ENCODE data around the gene CPSF7. TPM values are rescaled to one million over a fixed set of nuclear protein-coding genes. Genes with fewer than 3 reads are reported as not detected.
A peak's percentile ranks its signal among the peaks of the same experiment; 100 is the strongest.
"Not testable (repeated sequence)": the region's sequence is repeated elsewhere in the genome, so short reads cannot be mapped to it uniquely, and the experiment has no call there.

The CPSF7 gene
- total RNA-seq, 6 experiments from 2014 or later = 56.9 to 72.4 (median 64.8) TPM

DNA sequence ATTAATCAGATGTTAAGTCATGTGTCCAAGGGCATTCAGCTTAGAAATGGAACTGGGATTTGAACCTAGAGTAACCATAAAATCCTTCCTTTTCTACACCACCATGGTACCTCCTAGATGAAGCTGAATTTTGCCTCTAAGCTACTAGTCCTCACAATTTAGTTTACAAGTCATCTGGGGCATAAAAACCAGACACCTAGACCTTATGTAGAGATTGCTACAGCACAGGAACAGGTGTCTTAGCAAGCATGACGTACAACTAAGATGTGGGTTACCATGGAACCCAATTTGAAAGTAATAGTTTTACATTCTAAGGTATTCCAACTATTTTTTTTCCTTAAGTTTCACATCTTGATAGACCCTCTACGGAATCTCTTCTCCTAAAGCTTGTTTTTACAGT is 28.2 kb downstream of the CPSF7 start:
- Mint-ChIP-seq H3K9me3 (no peaks in the 10 kb centered on the region), H3K27ac (no peak overlapping the region), H3K27me3 (ENCODE audit: insufficient read depth) (no peaks in the 10 kb centered on the region; the same call in 1 of the 2 replicates), H3K36me3 (ENCODE audit: low read depth) (peaks cover 16% of the 10 kb centered on the region), H3K4me1 (ENCODE audit: low read depth) (no peaks in the 10 kb centered on the region), H3K4me3 (no peak overlapping the region)
- TF ChIP-seq, protein P1, sequence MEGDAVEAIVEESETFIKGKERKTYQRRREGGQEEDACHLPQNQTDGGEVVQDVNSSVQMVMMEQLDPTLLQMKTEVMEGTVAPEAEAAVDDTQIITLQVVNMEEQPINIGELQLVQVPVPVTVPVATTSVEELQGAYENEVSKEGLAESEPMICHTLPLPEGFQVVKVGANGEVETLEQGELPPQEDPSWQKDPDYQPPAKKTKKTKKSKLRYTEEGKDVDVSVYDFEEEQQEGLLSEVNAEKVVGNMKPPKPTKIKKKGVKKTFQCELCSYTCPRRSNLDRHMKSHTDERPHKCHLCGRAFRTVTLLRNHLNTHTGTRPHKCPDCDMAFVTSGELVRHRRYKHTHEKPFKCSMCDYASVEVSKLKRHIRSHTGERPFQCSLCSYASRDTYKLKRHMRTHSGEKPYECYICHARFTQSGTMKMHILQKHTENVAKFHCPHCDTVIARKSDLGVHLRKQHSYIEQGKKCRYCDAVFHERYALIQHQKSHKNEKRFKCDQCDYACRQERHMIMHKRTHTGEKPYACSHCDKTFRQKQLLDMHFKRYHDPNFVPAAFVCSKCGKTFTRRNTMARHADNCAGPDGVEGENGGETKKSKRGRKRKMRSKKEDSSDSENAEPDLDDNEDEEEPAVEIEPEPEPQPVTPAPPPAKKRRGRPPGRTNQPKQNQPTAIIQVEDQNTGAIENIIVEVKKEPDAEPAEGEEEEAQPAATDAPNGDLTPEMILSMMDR (IDR thresholded peaks at IDR 0.05) = no peak
- no peak for DNase-seq

DNA sequence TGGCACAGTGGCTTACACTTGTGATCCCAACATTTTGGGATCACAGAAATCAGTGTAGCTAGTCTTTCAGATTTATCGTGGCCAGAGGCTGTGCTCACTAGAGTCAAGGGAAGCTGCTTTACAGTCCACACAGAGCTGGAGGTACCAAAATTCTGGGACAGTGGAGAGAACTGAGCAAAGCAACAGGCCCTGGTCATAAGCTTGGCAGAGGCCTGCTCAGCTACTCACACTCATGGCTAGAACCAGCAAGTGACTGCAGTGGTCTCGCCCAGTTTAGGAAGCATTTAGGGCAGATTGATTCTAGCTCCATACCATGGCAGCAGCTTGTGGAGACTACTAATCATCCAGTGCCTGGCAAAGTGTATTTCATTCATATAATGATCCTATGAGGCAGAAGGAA is 28.6 kb downstream of the CPSF7 start:
- Mint-ChIP-seq H3K27me3 (ENCODE audit: insufficient read depth) (no peaks in the 10 kb centered on the region; the same call in 1 of the 2 replicates), H3K4me3 (no peak overlapping the region), H3K36me3 (ENCODE audit: low read depth) (peaks cover 16% of the 10 kb centered on the region), H3K9me3 (no peaks in the 10 kb centered on the region), H3K27ac (no peak overlapping the region; the same call in 1 of the 2 replicates), H3K4me1 (ENCODE audit: low read depth) (no peaks in the 10 kb centered on the region)
- TF ChIP-seq, protein P1 (IDR thresholded peaks at IDR 0.05) = no peak
- no peak for DNase-seq

DNA sequence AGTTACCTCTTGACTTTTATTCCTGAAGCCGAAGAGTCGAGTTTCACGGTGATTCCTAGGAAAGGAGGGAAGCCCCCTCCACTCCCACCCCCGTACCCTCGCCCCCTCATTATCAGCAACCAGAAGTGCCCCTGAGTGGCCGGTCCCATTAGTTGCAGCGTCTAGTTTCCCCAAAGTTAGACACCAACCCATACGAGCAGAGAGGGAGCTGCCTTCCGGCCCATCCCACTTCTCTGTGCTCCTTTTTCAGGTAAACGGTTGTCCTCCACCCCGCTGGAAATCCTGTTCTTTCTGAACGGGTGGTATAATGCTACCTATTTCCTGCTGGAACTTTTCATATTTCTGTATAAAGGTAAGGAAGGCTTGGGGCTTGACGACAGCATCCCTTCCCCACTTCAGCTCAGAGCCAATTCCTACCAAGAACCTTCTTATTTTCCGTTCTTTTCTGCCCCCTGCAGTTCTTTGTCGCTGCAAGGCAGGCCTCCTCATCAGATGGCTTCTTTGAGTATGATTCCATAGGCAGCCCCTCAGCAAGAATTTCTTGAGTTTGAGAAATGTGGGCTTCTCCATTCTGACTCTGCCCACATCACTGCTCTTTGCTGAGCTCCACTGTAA is 36.7 kb downstream of the CPSF7 start:
- DNase-seq = no peak
- H3K4me3 Mint-ChIP-seq = peak overlapping the region; percentile 95
- TF ChIP-seq, protein P1 (IDR thresholded peaks at IDR 0.05) = peak; percentile 43; the same call in 1 of the 2 replicates
- no peaks in the 10 kb centered on the region; the same call in 1 of the 2 replicates for H3K27me3 Mint-ChIP-seq (ENCODE audit: insufficient read depth)
- peaks cover 5% of the 10 kb centered on the region for H3K9me3 Mint-ChIP-seq
- peaks cover 23% of the 10 kb centered on the region for H3K4me1 Mint-ChIP-seq (ENCODE audit: low read depth)
- H3K27ac Mint-ChIP-seq = peak overlapping the region; percentile 87
- peaks cover 10% of the 10 kb centered on the region for H3K36me3 Mint-ChIP-seq (ENCODE audit: low read depth)

DNA sequence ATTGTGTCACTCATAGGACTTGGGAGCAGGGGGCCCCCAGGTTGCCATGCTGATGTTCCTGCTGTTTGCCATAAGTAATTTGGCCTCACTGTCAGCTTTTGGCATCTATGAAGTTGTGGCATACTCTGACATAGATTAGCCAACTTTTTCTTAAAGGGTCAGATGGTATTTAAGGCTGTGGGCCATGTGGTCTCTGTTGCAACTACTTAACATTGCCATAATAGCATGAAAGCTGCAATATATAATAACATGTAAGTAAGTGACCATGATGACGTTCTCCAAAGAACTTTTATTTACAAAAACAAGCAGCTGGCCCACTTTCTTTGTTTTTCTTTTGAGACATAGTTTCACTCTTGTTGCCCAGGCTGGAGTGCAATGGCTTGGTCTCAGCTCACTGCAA is 39.6 kb downstream of the CPSF7 start:
- H3K36me3 Mint-ChIP-seq (ENCODE audit: low read depth) = peaks cover 7% of the 10 kb centered on the region
- H3K27ac Mint-ChIP-seq = no peak overlapping the region
- H3K27me3 Mint-ChIP-seq (ENCODE audit: insufficient read depth) = no peaks in the 10 kb centered on the region; the same call in 1 of the 2 replicates
- H3K4me1 Mint-ChIP-seq (ENCODE audit: low read depth) = peaks cover 30% of the 10 kb centered on the region
- peaks cover 5% of the 10 kb centered on the region for H3K9me3 Mint-ChIP-seq
- TF ChIP-seq, protein P1 (IDR thresholded peaks at IDR 0.05) = no peak
- no peak overlapping the region for H3K4me3 Mint-ChIP-seq
- DNase-seq = no peak

DNA sequence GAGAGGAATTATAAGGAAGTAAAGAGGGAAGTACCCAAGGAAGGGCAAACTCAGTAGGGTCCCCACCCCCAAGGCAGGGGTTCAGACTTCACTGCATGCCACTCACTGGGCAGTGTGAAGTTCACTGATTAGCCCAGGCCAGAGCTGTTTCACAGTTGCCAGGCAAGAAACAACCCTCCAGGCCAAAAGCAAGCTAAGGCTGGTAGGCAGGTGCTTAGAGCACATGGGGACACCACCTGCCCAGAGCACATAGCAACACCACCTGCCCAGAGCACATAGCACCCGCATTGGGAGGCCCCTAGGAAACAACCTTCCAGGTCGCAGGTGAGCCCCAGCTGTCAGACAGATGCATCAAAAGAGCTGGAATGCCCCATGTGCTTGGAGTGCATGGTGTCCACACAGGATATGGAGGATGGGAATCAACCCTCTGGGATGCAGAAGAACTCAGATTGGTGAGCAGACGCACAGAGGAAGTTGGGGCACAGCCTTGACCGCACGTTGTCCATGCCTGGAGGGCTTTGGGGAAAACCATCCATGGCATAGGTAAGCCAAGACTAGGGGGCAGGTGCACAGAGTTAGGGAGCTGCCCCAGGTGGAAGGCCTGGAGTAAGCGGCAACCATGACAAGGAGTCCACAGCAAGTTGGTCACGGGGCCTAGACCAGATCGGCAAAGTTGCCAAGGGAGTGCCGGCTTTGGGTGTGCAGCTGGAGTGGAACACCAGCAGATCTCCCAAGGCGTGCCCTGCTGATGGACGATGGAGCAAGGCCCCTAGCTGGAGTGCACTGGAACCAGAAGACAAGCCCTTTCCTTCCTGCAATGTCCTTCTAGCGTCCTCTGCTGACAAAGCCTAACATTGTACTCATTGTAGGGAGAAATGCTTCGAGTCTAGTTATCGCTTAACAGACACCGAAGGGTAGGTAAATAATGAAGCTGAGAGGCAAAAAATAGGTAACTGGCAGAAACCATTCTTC is 45.2 kb downstream of the CPSF7 start:
- H3K36me3 Mint-ChIP-seq (ENCODE audit: low read depth) = no peaks in the 10 kb centered on the region
- peaks cover 14% of the 10 kb centered on the region for H3K4me1 Mint-ChIP-seq (ENCODE audit: low read depth)
- no peaks in the 10 kb centered on the region for H3K9me3 Mint-ChIP-seq
- no peak overlapping the region for H3K4me3 Mint-ChIP-seq
- no peak for DNase-seq
- TF ChIP-seq, protein P1 (IDR thresholded peaks at IDR 0.05) = no peak
- no peaks in the 10 kb centered on the region; the same call in 1 of the 2 replicates for H3K27me3 Mint-ChIP-seq (ENCODE audit: insufficient read depth)
- no peak overlapping the region for H3K27ac Mint-ChIP-seq

DNA sequence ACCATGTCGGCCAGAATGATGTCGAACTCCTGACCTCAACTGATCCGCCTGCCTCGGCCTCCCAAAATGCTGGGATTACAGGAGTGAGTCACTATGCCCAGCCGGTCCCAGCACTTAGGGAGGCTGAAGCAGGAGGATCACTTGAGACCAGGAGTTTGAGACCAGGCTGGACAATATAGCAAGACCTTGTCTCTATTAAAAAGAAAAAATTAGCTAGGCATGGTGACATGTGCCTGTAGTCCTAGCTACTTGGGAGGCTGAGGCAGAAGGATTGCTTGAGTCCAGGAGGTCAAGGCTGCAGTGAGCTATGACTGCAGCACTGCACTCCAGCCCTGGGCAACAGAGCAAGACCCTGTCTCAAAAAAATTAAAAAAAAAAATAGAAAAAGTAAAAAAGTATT is 45.9 kb downstream of the CPSF7 start:
- not testable (repeated sequence) for H3K4me3 Mint-ChIP-seq; H3K27me3 Mint-ChIP-seq (ENCODE audit: insufficient read depth); DNase-seq; H3K36me3 Mint-ChIP-seq (ENCODE audit: low read depth); H3K27ac Mint-ChIP-seq; H3K9me3 Mint-ChIP-seq
- H3K4me1 Mint-ChIP-seq (ENCODE audit: low read depth) = peaks cover 21% of the 10 kb centered on the region
